ENCODE data around the gene NCAPH2.

DNA sequence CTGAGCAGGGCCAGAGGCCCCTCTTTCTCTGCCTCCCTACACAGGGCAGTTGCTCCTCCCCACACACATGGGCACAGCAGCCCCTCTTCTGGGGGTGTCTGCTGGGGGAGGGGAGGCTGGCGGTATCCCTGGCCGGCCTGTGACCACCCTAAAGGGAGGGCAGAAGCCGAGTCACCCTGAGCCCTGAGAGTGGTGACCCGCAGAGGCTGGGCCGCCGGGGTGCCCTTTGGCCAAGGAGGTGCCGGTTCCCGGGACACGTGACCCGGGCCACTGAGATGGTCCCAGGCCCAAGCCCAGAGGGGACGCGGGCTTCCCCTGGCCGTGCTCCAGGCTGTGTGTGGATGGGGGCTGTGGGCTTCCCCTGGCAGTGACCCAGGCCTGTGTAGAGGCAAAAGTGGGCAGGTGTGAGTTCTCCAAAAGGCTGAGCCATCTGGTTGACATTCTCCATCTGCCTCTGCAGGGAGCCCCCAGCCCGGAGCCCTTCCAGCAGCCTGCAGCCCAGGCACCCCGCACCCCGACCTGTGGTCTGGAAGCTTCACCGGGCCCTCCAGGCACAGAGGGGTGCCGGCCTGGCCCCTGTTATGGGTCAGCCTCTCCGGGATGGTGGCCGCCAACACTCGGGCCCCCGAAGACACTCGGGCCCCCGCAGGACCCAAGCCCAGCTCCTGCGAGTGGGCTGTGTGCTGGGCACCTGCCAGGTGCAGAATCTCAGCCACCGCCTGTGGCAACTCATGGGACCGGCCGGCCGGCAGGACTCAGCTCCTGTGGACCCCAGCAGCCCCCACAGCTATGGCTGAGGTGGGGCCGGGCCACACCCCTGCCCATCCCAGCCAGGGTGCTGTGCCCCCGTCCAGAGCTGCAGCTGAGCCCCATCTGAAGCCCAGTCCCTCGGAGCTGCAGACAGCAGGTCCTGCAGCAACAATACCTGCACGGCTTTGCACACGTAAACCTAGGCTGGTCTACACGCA lies 25.6 kb upstream of the NCAPH2 start:
- TF ChIP-seq POLR2A (IDR thresholded peaks at IDR 0.05) (no peak), POLR2AphosphoS5 (IDR thresholded peaks at IDR 0.05) (no peak), EP300 (IDR thresholded peaks at IDR 0.05) (no peak)
- TF ChIP-seq, protein P1, sequence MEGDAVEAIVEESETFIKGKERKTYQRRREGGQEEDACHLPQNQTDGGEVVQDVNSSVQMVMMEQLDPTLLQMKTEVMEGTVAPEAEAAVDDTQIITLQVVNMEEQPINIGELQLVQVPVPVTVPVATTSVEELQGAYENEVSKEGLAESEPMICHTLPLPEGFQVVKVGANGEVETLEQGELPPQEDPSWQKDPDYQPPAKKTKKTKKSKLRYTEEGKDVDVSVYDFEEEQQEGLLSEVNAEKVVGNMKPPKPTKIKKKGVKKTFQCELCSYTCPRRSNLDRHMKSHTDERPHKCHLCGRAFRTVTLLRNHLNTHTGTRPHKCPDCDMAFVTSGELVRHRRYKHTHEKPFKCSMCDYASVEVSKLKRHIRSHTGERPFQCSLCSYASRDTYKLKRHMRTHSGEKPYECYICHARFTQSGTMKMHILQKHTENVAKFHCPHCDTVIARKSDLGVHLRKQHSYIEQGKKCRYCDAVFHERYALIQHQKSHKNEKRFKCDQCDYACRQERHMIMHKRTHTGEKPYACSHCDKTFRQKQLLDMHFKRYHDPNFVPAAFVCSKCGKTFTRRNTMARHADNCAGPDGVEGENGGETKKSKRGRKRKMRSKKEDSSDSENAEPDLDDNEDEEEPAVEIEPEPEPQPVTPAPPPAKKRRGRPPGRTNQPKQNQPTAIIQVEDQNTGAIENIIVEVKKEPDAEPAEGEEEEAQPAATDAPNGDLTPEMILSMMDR (IDR thresholded peaks at IDR 0.05) = no peak
